Astrocyte of the cerebellum (primary cell): ENCODE data around the gene SDE2.
"Not testable (repeated sequence)": the region's sequence is repeated elsewhere in the genome, so short reads cannot be mapped to it uniquely, and the experiment has no call there.

Experiments used
- DNase-seq: peaks from one replicate; pipeline ENCODE4 v3.0.0-alpha.2; 2011; ENCODE audit warnings: low read depth
- H3K4me3 ChIP-seq: 2 replicates; pipeline ENCODE4 v1.5.1; 2011; ENCODE audit warnings: mild to moderate bottlenecking, low read depth, low read length, moderate library complexity
- in situ Hi-C: cut with HindIII; loops from 2 replicates; pipeline ENCODE4 v1.10.0; 2017; ENCODE audit warnings: low sequenced_read_pairs
- TF ChIP-seq, protein P1 (sequence below): IDR thresholded peaks from 2 replicates; pipeline ENCODE4 v1.5.1; 2012; ENCODE audit warnings: low read length, low read depth, moderate library complexity, mild to moderate bottlenecking; ENCODE audit errors: missing control alignments

The SDE2 gene

DNA sequence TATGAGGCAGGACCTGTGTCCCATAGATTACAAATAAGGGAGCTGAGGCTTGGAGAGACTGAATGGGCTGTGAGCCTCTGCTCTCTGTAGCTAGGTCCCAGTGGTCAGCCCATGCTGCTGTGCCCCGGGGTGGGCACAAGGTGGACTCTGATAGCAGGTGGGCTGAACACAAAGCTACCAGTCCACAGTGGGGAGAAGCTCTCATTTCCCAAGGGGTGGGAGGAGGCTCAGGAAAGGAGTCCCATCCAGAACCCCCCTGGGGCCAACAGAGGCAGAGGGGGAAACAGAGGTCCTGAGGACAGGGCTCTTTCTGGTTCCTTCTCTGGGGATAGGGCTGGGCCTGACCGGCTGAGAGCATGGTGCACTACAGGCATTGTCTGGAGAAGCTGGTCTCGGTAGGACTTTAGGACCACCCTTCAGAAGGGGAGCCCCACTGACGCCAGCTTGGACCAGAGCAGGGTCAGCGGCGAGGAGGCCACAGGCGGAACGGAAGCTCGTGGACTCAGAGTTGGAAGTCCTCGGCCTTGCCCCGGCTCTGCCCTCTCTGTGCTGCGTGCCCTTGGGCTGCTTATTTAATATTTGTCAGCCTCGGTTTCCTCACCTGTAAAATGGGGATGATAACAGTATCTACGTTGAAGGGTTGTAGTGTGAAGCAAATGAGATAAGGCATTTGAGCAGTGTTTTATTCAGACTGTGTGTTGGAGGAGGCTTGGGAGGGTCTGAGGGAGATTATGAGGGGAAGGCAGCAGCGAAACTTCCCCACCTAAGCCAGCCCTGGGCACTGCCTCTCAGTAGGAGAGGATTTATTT is 26.6 kb downstream of the SDE2 start:
- no peak overlapping the region for H3K4me3 ChIP-seq
- DNase-seq = no peak
- in situ Hi-C loops = no loop called here
- TF ChIP-seq, protein P1, sequence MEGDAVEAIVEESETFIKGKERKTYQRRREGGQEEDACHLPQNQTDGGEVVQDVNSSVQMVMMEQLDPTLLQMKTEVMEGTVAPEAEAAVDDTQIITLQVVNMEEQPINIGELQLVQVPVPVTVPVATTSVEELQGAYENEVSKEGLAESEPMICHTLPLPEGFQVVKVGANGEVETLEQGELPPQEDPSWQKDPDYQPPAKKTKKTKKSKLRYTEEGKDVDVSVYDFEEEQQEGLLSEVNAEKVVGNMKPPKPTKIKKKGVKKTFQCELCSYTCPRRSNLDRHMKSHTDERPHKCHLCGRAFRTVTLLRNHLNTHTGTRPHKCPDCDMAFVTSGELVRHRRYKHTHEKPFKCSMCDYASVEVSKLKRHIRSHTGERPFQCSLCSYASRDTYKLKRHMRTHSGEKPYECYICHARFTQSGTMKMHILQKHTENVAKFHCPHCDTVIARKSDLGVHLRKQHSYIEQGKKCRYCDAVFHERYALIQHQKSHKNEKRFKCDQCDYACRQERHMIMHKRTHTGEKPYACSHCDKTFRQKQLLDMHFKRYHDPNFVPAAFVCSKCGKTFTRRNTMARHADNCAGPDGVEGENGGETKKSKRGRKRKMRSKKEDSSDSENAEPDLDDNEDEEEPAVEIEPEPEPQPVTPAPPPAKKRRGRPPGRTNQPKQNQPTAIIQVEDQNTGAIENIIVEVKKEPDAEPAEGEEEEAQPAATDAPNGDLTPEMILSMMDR = no peak

DNA sequence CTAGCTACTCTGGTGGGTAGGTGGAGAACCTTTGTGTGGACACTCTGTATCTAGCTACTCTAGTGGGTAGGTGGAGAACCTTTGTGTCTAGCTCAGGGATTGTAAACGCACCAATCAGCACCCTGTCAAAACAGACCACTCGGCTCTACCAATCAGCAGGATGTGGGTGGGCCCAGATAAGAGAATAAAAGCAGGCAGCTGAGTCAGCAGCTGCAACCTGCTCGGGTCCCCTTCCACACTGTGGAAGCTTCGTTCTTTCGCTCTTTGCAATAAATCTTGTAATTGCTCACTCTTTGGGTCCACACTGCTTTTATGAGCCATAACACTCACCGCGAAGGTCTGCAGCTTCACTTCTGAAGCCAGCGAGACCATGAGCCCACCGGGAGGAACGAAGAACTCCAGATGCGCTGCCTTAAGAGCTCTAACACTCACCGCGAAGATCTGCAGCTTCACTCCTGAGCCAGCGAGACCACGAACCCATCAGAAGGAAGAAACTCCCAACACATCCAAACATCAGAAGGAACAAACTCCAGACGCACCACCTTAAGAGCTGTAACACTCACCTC is 28.5 kb downstream of the SDE2 start:
- in situ Hi-C loops, H3K4me3 ChIP-seq, DNase-seq: not testable (repeated sequence)

DNA sequence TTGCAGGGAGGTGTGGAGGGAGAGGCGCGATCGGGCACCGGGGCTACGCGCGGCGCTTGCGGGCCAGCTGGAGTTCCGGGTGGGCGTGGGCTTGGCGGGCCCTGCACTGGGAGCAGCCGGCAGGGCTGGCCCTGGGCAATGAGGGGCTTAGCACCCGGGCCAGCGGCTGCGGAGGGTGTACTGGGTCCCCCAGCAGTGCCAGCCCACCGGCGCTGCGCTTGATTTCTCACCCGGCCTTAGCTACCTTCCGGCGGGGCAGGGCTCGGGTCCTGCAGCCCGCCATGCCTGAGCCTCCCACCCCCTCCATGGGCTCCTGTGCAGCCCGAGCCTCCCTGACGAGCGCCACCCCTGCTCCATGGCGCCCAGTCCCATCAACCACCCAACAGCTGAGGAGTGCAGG is 29.4 kb downstream of the SDE2 start:
- H3K4me3 ChIP-seq, DNase-seq, in situ Hi-C loops: not testable (repeated sequence)

DNA sequence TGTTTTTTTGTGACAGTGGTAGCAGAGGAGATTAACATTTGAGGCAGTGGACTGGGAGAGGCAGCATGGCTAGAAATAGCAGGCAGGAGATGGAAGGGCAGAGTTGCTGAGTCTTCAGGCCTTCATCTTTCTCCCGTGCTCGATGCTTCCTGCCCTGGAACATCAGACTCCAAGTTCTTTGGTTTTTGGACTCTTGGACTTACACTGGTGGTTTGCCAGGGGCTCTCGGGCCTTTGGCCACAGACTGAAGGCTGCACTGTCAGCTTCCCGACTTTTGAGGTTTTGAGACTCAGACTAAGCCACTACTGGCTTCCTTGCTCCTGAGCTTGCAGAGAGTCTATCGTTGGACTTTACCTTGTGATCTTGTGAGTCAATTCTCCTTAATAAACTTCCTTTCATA is 33.9 kb downstream of the SDE2 start:
- in situ Hi-C loops = no loop called here
- no peak overlapping the region for H3K4me3 ChIP-seq
- TF ChIP-seq, protein P1 = no peak
- DNase-seq = no peak

DNA sequence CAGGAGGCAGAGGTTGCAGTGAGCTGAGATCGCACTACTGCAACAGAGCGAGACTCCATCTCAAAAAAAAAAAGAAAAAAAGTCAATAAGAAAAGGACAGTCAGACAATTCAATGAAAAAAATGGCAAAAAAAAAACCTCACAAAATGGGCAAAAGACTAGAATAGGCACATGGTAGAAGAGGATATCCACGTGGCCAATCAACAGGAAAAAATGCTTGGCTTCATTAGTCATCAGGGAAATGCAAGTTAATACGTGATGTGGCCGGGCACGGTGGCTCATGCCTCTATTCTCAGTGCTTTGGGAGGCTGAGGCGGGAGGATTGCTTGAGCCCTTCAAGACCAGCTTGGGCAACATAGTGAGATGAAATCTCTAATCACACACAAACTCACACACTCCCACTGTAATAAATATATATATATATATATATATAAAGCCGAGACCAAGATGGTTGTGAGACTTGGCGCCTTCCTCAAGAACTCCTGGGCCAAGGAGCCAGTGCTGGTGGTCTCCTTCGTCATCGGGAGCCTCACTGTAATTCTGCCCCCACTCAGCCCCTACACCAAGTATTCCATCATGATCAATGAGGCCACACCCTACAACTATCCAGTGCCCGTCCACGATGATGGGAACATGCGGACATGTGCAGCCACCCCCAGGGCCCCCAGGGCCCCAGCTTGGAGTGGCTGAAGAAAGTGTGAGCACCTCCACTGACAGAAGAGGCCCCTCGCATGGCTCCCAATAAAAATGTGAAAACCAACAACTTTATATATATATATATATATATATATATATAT is 35.2 kb downstream of the SDE2 start:
- TF ChIP-seq, protein P1 = no peak
- in situ Hi-C loops = no loop called here
- no peak for DNase-seq
- no peak overlapping the region for H3K4me3 ChIP-seq

DNA sequence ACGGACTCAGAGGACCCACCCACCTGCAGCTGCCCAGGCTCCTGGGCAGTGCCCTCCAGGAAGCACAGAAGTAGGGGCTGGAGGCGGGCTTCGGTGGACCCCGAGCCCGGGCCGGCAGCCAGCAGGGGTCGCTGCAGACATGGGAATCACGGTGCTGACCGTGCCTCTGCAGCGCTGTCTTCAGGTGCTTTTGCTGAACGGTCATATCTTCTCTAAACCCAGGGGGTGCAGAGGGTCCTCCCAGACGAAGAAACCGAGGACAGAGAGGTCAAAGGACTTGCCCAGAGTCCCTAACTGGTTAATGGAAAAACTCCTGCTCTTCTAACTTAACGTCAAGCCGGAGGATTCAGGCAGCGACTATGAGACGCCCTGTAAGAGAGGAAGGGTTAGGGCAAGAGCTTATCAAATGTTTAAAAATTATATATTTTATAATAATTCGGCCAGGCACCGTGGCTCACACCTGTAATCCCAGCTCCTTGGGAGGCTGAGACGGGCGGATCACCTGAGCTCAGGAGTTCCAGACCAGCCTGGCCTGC is 36.6 kb downstream of the SDE2 start:
- H3K4me3 ChIP-seq = no peak overlapping the region
- no peak for DNase-seq
- TF ChIP-seq, protein P1 = peak; percentile 63
- in situ Hi-C loops = no loop called here

DNA sequence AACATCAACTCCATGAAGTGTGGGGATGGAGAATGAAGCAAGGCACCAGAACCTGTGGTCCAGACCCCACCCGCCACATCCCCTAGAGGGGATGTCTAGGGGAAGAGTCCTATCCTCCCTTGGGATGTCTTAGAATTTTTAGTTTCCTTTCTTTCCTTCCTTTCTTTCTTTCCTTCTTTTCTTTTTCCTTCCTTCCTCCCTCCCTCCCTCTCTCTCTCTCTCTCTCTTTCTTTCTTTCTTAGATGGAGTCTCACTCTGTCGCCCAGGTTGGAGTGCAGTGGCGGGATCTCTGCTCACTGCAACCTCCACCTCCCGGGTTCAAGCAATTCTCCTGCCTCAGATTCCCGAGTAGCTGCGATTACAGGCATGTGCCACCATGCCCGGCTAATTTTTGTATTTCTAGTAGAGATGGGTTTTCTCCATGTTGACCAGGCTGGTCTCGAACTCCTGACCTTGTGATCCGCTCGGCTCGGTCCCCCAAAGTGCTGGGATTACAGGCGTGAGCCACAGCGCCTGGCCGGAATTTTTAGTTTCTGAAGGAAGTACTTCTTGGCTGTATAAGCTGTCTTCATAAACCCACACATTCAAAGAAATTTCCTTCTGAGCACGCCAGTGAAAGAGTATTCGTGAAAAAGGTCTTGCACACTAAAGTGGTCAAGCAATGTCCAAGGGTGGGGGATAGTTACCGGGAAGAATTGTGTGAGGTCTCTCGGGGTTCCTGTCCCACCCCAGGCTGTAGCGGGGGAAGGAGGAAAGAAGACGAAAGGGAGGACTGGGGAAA is 37.3 kb downstream of the SDE2 start:
- no peak for DNase-seq
- in situ Hi-C loops = no loop called here
- H3K4me3 ChIP-seq = no peak overlapping the region
- TF ChIP-seq, protein P1 = no peak
